ENCODE data around the gene WIPI1. TPM values are rescaled to one million over a fixed set of nuclear protein-coding genes. Genes with fewer than 3 reads are reported as not detected.
A peak's percentile ranks its signal among the peaks of the same experiment; 100 is the strongest.

Gene WIPI1
- total RNA-seq, 2 experiments from 2014 or later: 13.5 to 14.3 TPM

GRCh38 chr17:68385490-68386215 is 71.6 kb downstream of the WIPI1 start:
- CTCF ChIA-PET: interaction anchor here (0.6 to 1.0 kb wide), 2 partner anchors 39 to 213 kb away, joined by 3 to 4 read pairs; no protein-coding TSS in a partner anchor
- H3K36me3 Mint-ChIP-seq (ENCODE audit: low read depth): no peaks in the 10 kb centered on the region
- H3K4me1 Mint-ChIP-seq (ENCODE audit: low read depth): peaks cover 15% of the 10 kb centered on the region
- H3K27me3 Mint-ChIP-seq (ENCODE audit: low read depth): no peaks in the 10 kb centered on the region
- intact Hi-C loops (cut with micrococcal nuclease): no loop called here
- H3K9me3 Mint-ChIP-seq: no peaks in the 10 kb centered on the region
- no peak for DNase-seq
- no peak overlapping the region for H3K27ac Mint-ChIP-seq
- H3K4me3 Mint-ChIP-seq: no peak overlapping the region

GRCh38 chr17:68384941-68385340 is 72.4 kb downstream of the WIPI1 start:
- Mint-ChIP-seq H3K4me3 (no peak overlapping the region), H3K27me3 (ENCODE audit: low read depth) (no peaks in the 10 kb centered on the region), H3K27ac (no peak overlapping the region), H3K36me3 (ENCODE audit: low read depth) (no peaks in the 10 kb centered on the region), H3K4me1 (ENCODE audit: low read depth) (peaks cover 15% of the 10 kb centered on the region), H3K9me3 (no peaks in the 10 kb centered on the region)
- CTCF ChIA-PET: interaction anchor here (1.0 kb wide), 2 partner anchors 52 to 212 kb away, joined by 3 to 4 read pairs; no protein-coding TSS in a partner anchor
- DNase-seq: no peak
- intact Hi-C loops (cut with micrococcal nuclease): no loop called here

- no peaks in the 10 kb centered on the region for H3K27me3 Mint-ChIP-seq (ENCODE audit: low read depth)
- no peaks in the 10 kb centered on the region for H3K36me3 Mint-ChIP-seq (ENCODE audit: low read depth)
- no peak overlapping the region for H3K4me3 Mint-ChIP-seq
- CTCF ChIA-PET: interaction anchor here (1.0 kb wide), 1 partner anchor 52 kb away, joined by 3 read pairs; no protein-coding TSS in a partner anchor
- H3K4me1 Mint-ChIP-seq (ENCODE audit: low read depth): peaks cover 15% of the 10 kb centered on the region
- no peaks in the 10 kb centered on the region for H3K9me3 Mint-ChIP-seq
- no peak for DNase-seq
- intact Hi-C loops (cut with micrococcal nuclease): no loop called here
- H3K27ac Mint-ChIP-seq: no peak overlapping the region
Observed at GRCh38 chr17:68384471-68384870, 72.8 kb downstream of the WIPI1 start.

GRCh38 chr17:68383443-68384321 is 73.6 kb downstream of the WIPI1 start:
- Mint-ChIP-seq H3K9me3 (no peaks in the 10 kb centered on the region), H3K27me3 (ENCODE audit: low read depth) (no peaks in the 10 kb centered on the region), H3K27ac (no peak overlapping the region), H3K36me3 (ENCODE audit: low read depth) (no peaks in the 10 kb centered on the region), H3K4me1 (ENCODE audit: low read depth) (peaks cover 15% of the 10 kb centered on the region), H3K4me3 (no peak overlapping the region)
- CTCF ChIA-PET: no interaction called here
- peak; percentile 39 for DNase-seq
- intact Hi-C loops (cut with micrococcal nuclease): no loop called here

- H3K27ac Mint-ChIP-seq: no peak overlapping the region
Observed at GRCh38 chr17:68383120-68383442, 74.2 kb downstream of the WIPI1 start.

GRCh38 chr17:68382582-68383085 is 74.7 kb downstream of the WIPI1 start:
- Mint-ChIP-seq H3K4me3 (no peak overlapping the region), H3K27me3 (ENCODE audit: low read depth) (no peaks in the 10 kb centered on the region), H3K4me1 (ENCODE audit: low read depth) (peaks cover 15% of the 10 kb centered on the region), H3K36me3 (ENCODE audit: low read depth) (no peaks in the 10 kb centered on the region), H3K9me3 (no peaks in the 10 kb centered on the region), H3K27ac (no peak overlapping the region)
- no peak for DNase-seq
- intact Hi-C loops (cut with micrococcal nuclease): no loop called here
- CTCF ChIA-PET: interaction anchor here (1.0 kb wide), 1 partner anchor 16 kb away, joined by 6 read pairs; no protein-coding TSS in a partner anchor

More at GRCh38 chr17:68383120-68383442, 74.2 kb downstream of the WIPI1 start:
- intact Hi-C loops (cut with micrococcal nuclease): no loop called here
- H3K4me1 Mint-ChIP-seq (ENCODE audit: low read depth): peaks cover 15% of the 10 kb centered on the region
- no peak overlapping the region for H3K4me3 Mint-ChIP-seq
- CTCF ChIA-PET: no interaction called here
- no peaks in the 10 kb centered on the region for H3K36me3 Mint-ChIP-seq (ENCODE audit: low read depth)
- H3K9me3 Mint-ChIP-seq: no peaks in the 10 kb centered on the region
- DNase-seq: no peak
- no peaks in the 10 kb centered on the region for H3K27me3 Mint-ChIP-seq (ENCODE audit: low read depth)

GRCh38 chr17:68381076-68381900 is 76.0 kb downstream of the WIPI1 start:
- intact Hi-C loops (cut with micrococcal nuclease): no loop called here
- peaks cover 15% of the 10 kb centered on the region for H3K4me1 Mint-ChIP-seq (ENCODE audit: low read depth)
- no peak overlapping the region for H3K27ac Mint-ChIP-seq
- H3K9me3 Mint-ChIP-seq: no peaks in the 10 kb centered on the region
- no peaks in the 10 kb centered on the region for H3K27me3 Mint-ChIP-seq (ENCODE audit: low read depth)
- H3K4me3 Mint-ChIP-seq: no peak overlapping the region
- no peak for DNase-seq
- CTCF ChIA-PET: interaction anchor here (0.6 to 1.0 kb wide), 2 partner anchors 17 to 44 kb away, joined by 3 to 6 read pairs; no protein-coding TSS in a partner anchor
- H3K36me3 Mint-ChIP-seq (ENCODE audit: low read depth): no peaks in the 10 kb centered on the region

GRCh38 chr17:68379692-68380677 is 77.3 kb downstream of the WIPI1 start:
- CTCF ChIA-PET: interaction anchor here (0.7 to 1.1 kb wide), 2 partner anchors 9 to 52 kb away, joined by 3 read pairs; no protein-coding TSS in a partner anchor

GRCh38 chr17:68379177-68379510 is 78.2 kb downstream of the WIPI1 start:
- Mint-ChIP-seq H3K4me3 (no peak overlapping the region), H3K36me3 (ENCODE audit: low read depth) (no peaks in the 10 kb centered on the region), H3K9me3 (no peaks in the 10 kb centered on the region), H3K27ac (no peak overlapping the region), H3K27me3 (ENCODE audit: low read depth) (no peaks in the 10 kb centered on the region), H3K4me1 (ENCODE audit: low read depth) (peaks cover 10% of the 10 kb centered on the region)
- CTCF ChIA-PET: no interaction called here
- no peak for DNase-seq
- intact Hi-C loops (cut with micrococcal nuclease): no loop called here

More at GRCh38 chr17:68379692-68380677, 77.3 kb downstream of the WIPI1 start:
- intact Hi-C loops (cut with micrococcal nuclease): no loop called here
- H3K27ac Mint-ChIP-seq: no peak overlapping the region
- DNase-seq: no peak
- no peaks in the 10 kb centered on the region for H3K36me3 Mint-ChIP-seq (ENCODE audit: low read depth)
- H3K4me3 Mint-ChIP-seq: no peak overlapping the region
- H3K9me3 Mint-ChIP-seq: no peaks in the 10 kb centered on the region
- peaks cover 15% of the 10 kb centered on the region for H3K4me1 Mint-ChIP-seq (ENCODE audit: low read depth)
- H3K27me3 Mint-ChIP-seq (ENCODE audit: low read depth): no peaks in the 10 kb centered on the region

GRCh38 chr17:68378268-68379176 is 78.8 kb downstream of the WIPI1 start:
- no peak overlapping the region for H3K4me3 Mint-ChIP-seq
- intact Hi-C loops (cut with micrococcal nuclease): no loop called here
- CTCF ChIA-PET: no interaction called here
- no peaks in the 10 kb centered on the region for H3K27me3 Mint-ChIP-seq (ENCODE audit: low read depth)
- no peaks in the 10 kb centered on the region for H3K9me3 Mint-ChIP-seq
- H3K36me3 Mint-ChIP-seq (ENCODE audit: low read depth): no peaks in the 10 kb centered on the region
- H3K27ac Mint-ChIP-seq: no peak overlapping the region
- DNase-seq: no peak
- peaks cover 4% of the 10 kb centered on the region for H3K4me1 Mint-ChIP-seq (ENCODE audit: low read depth)

Data from activated naive CD4-positive, alpha-beta T cell treated with anti-CD3 and anti-CD28 coated beads for 36 hours (primary cell).